Measurements from ENCODE around the gene LRR1. TPM values are rescaled to one million over a fixed set of nuclear protein-coding genes. Genes with fewer than 3 reads are reported as not detected.

LRR1 gene
- total and polyA plus RNA-seq, 9 of the 15 experiments (the other 6 are each of a cell fraction or from before 2014, with no cell fraction given), result 26.5 to 58.1 (median 31.8) TPM

GRCh38 chr14:49585803-49586672 is 12.7 kb upstream of the LRR1 start, which contains the start of gene RPS29 (continued):
- no peak for TF ChIP-seq ZNF324 (CRISPR knock-in tag; IDR thresholded peaks at IDR 0.05)
- TF ChIP-seq PHB2 (IDR thresholded peaks at IDR 0.05; ENCODE audit: low read depth), result no peak
- TF ChIP-seq ETS2 (tag; IDR thresholded peaks at IDR 0.05; ENCODE audit: borderline replicate concordance, poor library complexity, severe bottlenecking), result no peak
- TF ChIP-seq, protein P1, sequence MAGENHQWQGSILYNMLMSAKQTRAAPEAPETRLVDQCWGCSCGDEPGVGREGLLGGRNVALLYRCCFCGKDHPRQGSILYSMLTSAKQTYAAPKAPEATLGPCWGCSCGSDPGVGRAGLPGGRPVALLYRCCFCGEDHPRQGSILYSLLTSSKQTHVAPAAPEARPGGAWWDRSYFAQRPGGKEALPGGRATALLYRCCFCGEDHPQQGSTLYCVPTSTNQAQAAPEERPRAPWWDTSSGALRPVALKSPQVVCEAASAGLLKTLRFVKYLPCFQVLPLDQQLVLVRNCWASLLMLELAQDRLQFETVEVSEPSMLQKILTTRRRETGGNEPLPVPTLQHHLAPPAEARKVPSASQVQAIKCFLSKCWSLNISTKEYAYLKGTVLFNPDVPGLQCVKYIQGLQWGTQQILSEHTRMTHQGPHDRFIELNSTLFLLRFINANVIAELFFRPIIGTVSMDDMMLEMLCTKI (IDR thresholded peaks at IDR 0.05; ENCODE audit: partially characterized antibody), result no peak
- TF ChIP-seq TFAM (CRISPR knock-in tag; conservative IDR thresholded peaks at IDR 0.05), result no peak
- peak; percentile 85; the same call in 1 of the 2 replicates for TF ChIP-seq MTA1 (IDR thresholded peaks at IDR 0.05; ENCODE audit: borderline replicate concordance)
- no peak for TF ChIP-seq RNF219 (CRISPR knock-in tag; IDR thresholded peaks at IDR 0.05)
- TF ChIP-seq GABPB1 (CRISPR knock-in tag; IDR thresholded peaks at IDR 0.05), result peak; percentile 65
- TF ChIP-seq, protein P2, sequence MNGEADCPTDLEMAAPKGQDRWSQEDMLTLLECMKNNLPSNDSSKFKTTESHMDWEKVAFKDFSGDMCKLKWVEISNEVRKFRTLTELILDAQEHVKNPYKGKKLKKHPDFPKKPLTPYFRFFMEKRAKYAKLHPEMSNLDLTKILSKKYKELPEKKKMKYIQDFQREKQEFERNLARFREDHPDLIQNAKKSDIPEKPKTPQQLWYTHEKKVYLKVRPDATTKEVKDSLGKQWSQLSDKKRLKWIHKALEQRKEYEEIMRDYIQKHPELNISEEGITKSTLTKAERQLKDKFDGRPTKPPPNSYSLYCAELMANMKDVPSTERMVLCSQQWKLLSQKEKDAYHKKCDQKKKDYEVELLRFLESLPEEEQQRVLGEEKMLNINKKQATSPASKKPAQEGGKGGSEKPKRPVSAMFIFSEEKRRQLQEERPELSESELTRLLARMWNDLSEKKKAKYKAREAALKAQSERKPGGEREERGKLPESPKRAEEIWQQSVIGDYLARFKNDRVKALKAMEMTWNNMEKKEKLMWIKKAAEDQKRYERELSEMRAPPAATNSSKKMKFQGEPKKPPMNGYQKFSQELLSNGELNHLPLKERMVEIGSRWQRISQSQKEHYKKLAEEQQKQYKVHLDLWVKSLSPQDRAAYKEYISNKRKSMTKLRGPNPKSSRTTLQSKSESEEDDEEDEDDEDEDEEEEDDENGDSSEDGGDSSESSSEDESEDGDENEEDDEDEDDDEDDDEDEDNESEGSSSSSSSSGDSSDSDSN (IDR thresholded peaks at IDR 0.05; ENCODE audit: borderline replicate concordance in 1 of 2, low read depth in 2 of 2, low read length in 2 of 2), result no peak
- TF ChIP-seq, protein P3, sequence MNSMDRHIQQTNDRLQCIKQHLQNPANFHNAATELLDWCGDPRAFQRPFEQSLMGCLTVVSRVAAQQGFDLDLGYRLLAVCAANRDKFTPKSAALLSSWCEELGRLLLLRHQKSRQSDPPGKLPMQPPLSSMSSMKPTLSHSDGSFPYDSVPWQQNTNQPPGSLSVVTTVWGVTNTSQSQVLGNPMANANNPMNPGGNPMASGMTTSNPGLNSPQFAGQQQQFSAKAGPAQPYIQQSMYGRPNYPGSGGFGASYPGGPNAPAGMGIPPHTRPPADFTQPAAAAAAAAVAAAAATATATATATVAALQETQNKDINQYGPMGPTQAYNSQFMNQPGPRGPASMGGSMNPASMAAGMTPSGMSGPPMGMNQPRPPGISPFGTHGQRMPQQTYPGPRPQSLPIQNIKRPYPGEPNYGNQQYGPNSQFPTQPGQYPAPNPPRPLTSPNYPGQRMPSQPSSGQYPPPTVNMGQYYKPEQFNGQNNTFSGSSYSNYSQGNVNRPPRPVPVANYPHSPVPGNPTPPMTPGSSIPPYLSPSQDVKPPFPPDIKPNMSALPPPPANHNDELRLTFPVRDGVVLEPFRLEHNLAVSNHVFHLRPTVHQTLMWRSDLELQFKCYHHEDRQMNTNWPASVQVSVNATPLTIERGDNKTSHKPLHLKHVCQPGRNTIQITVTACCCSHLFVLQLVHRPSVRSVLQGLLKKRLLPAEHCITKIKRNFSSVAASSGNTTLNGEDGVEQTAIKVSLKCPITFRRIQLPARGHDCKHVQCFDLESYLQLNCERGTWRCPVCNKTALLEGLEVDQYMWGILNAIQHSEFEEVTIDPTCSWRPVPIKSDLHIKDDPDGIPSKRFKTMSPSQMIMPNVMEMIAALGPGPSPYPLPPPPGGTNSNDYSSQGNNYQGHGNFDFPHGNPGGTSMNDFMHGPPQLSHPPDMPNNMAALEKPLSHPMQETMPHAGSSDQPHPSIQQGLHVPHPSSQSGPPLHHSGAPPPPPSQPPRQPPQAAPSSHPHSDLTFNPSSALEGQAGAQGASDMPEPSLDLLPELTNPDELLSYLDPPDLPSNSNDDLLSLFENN (IDR thresholded peaks at IDR 0.05; ENCODE audit: low read depth in 2 of 2, low read length in 2 of 2), result no peak
- TF ChIP-seq BRCA1 (IDR thresholded peaks at IDR 0.05), result no peak
- TF ChIP-seq BRCA1 (CRISPR knock-in tag; IDR thresholded peaks at IDR 0.05), result no peak
- TF ChIP-seq TARDBP (IDR thresholded peaks at IDR 0.05), result 0 out of 2 replicates have a peak, but pooled peaks have one; percentile 34
- no peak for TF ChIP-seq ZNF146 (CRISPR knock-in tag; IDR thresholded peaks at IDR 0.05; ENCODE audit: unreplicated experiment)
- TF ChIP-seq NFATC3 (IDR thresholded peaks at IDR 0.05), result no peak
- TF ChIP-seq, protein P4, sequence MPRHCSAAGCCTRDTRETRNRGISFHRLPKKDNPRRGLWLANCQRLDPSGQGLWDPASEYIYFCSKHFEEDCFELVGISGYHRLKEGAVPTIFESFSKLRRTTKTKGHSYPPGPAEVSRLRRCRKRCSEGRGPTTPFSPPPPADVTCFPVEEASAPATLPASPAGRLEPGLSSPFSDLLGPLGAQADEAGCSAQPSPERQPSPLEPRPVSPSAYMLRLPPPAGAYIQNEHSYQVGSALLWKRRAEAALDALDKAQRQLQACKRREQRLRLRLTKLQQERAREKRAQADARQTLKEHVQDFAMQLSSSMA (CRISPR knock-in tag; IDR thresholded peaks at IDR 0.05), result no peak
- no peak for TF ChIP-seq FOXP1 (CRISPR knock-in tag; IDR thresholded peaks at IDR 0.05)

All from K562 (cell line).